A549 (cell line): Measurements from ENCODE around the gene CFD.

Source experiments
- BHLHE40 ChIP-seq: IDR thresholded peaks from 2 replicates; pipeline ENCODE4 v1.6.1; 2012; ENCODE audit warnings: low read depth, low read length, inconsistent platforms
- CEBPB ChIP-seq, 2 experiments: fragments of >200 bp in 1 of 2; sonication (Bioruptor Twin) in 1 of 2; formaldehyde crosslinking in 1 of 2; IDR thresholded peaks; 2 replicates each; pipeline ENCODE4 v1.6.1; 2012 to 2016
- CTCF ChIP-seq: fragments of >200 bp; sonication (Bioruptor Twin); formaldehyde crosslinking; IDR thresholded peaks from 3 replicates; pipeline ENCODE4 v1.5.1; 2016
- MAX ChIP-seq: IDR thresholded peaks from 2 replicates; pipeline ENCODE4 v1.6.1; 2012
- POLR2A ChIP-seq: IDR thresholded peaks from 2 replicates; pipeline ENCODE4 v1.6.1; 2012; ENCODE audit warnings: mild to moderate bottlenecking, low read length
- POLR2AphosphoS2 ChIP-seq: conservative IDR thresholded peaks from 2 replicates; pipeline ENCODE4 v1.6.1; 2012; ENCODE audit warnings: low read length, improper control_type of control experiment, inconsistent platforms
- SMC3 ChIP-seq: fragments of >200 bp; sonication (Bioruptor Twin); formaldehyde crosslinking; IDR thresholded peaks from 3 replicates; pipeline ENCODE4 v1.6.1; 2018; ENCODE audit warnings: inconsistent platforms

- TF ChIP-seq POLR2A (no peak), CTCF (no peak), BHLHE40 (no peak), SMC3 (no peak), POLR2AphosphoS2 (no peak), MAX (no peak), CEBPB (IDR thresholded peaks at IDR 0.05) (no peak)
Observed at GRCh38 chr19:899336-900042, 40.0 kb downstream of the CFD start.
